Measurements from ENCODE around the gene SHC1.

SHC1 gene

GRCh38 chr1:154973344-154974101 lies 3.0 kb upstream of the SHC1 start:
- peak; percentile 94 to 96 for DNase-seq

- DNase-seq = no peak
Measured at GRCh38 chr1:154972517-154973343, 2.2 kb upstream of the SHC1 start.

- no peak for DNase-seq
Measured at GRCh38 chr1:154972213-154972516, 1.6 kb upstream of the SHC1 start.

- no peak for DNase-seq
Measured at GRCh38 chr1:154971341-154971998, 923 bp upstream of the SHC1 start.

- no peak for DNase-seq
Measured at GRCh38 chr1:154969860-154970452, 591 bp downstream of the SHC1 start.

- no peak for DNase-seq
Measured at GRCh38 chr1:154969246-154969645, 1.3 kb downstream of the SHC1 start.

- no peak for DNase-seq
Measured at GRCh38 chr1:154968731-154969130, 1.8 kb downstream of the SHC1 start.

- no peak for DNase-seq
Measured at GRCh38 chr1:154967331-154967950, 3.1 kb downstream of the SHC1 start.

GRCh38 chr1:154966111-154966510 lies 4.4 kb downstream of the SHC1 start:
- no peak for DNase-seq

- DNase-seq = no peak
Measured at GRCh38 chr1:154964359-154964758, 6.2 kb downstream of the SHC1 start.

- no peak for DNase-seq
Measured at GRCh38 chr1:154963643-154964042, 6.9 kb downstream of the SHC1 start.

- no peak for DNase-seq
Measured at GRCh38 chr1:154962795-154963330, 7.7 kb downstream of the SHC1 start.

GRCh38 chr1:154962156-154962749 lies 8.3 kb downstream of the SHC1 start:
- DNase-seq = peak; percentile 54 to 56

- peak; percentile 69 to 76 for DNase-seq
Measured at GRCh38 chr1:154961207-154962155, 9.1 kb downstream of the SHC1 start, which contains the start of gene PYGO2. Gene PYGO2 (minus strand): TSS chr1:154961782. CDS start chr1:154961576, 206 bp downstream.

GRCh38 chr1:154960446-154961136 lies 10.0 kb downstream of the SHC1 start:
- DNase-seq = peak; percentile 35 to 67

- no peak for DNase-seq
Measured at GRCh38 chr1:154959426-154959780, 11.1 kb downstream of the SHC1 start.

GRCh38 chr1:154958681-154959425 lies 11.7 kb downstream of the SHC1 start:
- no peak for DNase-seq

GRCh38 chr1:154958036-154958435 lies 12.5 kb downstream of the SHC1 start:
- no peak for DNase-seq

GRCh38 chr1:154957091-154957657 lies 13.4 kb downstream of the SHC1 start:
- no peak for DNase-seq

Measured in Kasumi-1 (cell line).